ELF-1 (cell line): ENCODE data around the gene NANOS3.

Experiments used
- DNase-seq: peaks from one replicate; pipeline ENCODE4 v3.0.0-alpha.2; 2016; ENCODE audit warnings: low read depth, low spot score

Gene NANOS3

DNA sequence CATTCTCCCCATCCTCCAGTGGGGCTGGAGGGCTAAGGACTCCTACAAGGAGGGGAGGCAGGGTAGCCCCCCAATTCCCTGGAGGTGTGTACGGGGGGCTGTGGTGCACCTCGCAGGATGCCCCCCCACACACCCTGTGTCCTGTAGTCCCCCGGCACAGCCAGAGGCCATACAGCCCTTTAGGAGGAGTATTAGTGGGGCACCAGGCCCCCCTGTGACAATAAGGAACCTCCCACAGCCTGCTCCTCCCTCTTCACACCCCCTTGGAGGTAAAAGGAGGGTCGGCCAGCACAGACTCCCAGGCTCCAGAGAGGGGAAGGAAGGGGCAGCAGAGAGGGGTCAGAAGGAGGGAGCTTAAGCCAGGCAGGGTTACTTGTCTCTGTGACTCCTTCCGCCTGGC is at the start of gene NANOS3:
Gene NANOS3 (plus strand): TSS at position 301 of the 400 bp plus-strand sequence. CDS start 115 bp downstream, outside the sequence.
- no peak for DNase-seq

DNA sequence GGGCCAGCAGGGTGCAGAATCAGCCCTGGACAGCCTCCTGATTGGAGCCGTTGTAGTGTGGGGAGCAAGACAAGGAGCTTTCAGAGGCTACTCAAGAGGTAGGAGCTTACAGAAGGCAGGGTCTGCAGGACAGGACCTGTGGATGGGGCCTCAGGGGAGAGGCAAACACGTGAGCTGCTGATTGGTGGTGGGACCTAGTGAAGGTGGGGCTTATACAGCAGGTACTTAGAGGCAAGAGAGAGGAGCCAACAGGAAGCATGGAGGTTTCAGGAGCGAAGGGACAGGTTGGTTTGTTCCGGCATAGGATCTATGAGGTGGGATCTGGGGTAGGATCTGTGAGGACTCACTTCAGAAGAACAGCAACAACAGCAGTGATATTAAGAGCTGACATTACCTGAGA is 49.3 kb upstream of the NANOS3 start:
- DNase-seq = peak; percentile 79

DNA sequence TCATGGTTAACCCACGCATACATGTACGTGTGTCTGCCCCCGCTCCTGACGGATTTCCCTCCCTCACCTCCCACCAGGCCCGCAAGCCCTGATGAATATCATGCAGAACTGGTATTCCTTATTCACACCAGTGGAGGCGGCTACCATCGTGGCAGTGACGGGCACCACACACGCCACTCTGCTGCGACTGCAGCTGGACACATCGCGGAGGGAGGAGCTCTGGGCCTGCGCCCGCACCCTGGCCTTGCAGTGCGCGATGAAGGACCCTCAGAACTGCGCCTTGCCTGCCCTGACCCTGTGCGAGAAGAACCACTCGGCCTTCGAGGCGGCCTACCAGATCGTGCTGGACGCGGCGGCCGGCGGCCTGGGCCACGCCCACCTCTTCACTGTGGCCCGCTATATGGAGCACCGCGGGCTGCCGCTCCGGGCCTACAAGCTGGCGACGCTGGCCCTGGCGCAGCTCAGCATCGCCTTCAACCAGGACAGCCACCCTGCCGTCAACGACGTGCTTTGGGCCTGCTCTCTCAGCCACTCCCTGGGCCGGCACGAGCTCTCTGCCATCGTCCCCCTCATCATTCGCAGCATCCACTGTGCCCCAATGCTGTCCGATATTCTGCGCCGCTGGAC is 46.7 kb upstream of the NANOS3 start:
- DNase-seq = no peak

DNA sequence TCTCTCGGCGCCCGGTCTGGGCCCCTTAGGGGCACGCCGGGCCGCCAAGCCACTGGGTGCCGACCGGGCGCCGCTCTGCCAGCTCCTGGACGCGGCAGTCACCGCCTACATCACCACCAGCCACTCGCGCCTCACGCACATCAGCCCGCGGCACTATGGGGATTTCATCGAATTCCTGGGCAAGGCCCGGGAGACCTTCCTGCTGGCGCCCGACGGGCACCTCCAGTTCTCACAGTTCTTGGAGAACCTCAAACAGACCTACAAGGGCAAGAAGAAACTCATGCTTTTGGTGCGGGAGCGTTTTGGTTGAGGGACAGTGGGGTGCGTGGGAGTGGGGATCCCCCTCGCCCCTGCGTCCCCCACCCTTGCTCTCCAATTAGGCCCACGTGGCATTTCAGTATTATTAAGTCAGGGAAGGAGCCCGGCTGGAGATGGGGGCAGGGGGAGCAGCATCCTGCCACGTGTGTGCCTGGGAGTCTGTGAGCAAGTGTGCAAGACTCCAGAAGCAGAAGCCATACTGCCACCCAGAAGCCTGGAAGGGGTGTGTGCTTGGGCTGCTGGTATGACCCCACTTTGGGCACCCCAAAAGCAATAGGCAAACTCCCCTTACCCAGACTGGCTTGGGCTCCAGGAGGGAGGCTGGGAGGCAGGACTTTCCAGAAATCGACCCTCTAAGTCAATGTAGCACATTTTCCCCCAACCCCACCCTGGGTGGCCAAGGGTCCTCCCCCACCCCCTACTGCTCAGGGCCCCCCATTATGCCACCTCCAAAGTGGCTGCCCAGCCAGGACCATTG is 46.0 kb upstream of the NANOS3 start:
- no peak for DNase-seq

DNA sequence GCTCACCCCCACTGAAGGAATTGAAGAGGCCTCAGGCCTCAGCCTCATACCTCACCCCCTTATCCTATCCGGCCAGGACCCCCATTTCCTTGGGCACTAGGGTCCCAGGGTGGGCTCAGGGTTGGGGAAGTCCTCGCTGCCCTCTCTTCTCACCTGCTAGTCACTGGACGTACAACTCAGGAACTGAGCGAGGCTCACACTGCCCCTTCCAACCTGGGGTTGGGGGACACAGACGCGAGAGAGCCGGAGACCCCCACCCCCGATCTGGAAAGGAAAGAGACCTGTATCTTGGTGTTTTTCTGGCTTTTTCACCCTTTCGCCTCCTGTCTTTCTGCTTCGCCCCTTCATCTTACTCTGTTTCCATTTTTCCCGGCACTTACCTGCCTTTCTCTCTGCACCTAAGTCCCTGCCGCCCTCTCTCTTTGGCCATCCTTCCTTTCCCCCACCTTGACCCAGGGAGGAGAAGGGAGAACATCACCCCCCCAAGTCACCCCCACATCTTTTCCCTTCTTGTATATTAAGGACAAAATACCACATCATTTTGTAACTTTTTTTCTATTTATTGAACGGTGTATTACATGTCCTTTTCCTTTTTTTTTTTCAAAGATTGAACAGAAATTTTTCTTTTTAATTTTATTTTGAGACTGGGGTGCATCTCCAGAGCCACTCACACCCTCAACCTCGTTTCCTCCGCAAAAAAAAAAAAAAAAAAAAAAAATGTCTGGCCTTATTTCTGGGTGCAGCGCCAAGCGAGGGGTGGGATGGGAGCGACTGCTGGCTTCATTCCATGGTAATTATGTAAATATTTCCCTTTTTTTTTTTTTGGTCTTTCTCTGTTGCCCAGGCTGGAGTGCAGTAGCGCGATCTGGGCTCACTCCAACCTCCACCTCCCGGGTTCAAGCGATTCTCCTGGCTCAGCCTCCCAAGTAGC is 45.1 kb upstream of the NANOS3 start:
- DNase-seq = no peak

DNA sequence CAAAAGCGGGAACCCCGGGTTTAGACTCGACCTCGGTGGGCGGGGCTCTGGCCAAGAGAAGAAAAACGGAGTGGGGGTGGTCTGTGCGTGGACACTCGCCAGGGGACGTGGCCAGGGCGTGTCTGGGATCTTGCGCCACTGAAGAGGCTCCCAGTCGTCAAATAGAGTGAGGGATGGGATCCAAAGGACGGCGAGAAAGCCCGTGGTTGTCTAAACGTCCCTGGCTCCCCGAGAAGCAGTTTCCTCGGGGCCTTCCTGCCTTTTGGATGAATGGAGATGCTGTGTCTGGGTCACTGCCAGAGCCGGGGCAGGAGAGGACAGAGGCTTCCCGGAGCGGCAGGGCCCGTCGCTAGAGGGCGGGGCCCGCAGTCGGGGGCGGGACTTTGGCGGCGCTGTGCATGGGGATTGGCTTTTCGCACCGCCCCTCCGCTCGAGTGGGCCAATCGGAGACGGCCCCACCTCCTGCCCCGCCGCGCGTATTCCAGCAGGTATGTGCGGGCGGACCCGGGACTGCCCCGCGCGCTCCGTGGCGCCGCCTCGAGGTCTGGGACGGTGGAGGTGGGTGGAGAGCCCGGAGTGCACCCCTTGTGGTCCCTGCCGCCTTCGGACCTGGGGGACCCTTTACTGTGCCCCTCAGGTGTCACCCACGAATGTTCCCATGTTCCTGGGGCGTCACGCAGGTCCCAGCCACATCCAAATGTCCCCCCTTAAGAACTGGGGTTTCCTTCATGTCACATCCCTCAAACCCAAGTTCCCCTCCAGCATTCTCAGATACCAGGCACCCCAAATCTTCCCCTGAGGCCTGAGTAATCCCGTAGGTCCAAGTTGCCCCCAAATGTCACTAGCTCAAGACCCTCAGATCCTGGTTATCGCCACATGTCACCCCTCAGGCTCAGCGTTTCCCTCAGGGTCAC is 43.3 kb upstream of the NANOS3 start:
- peak; percentile 96 for DNase-seq

DNA sequence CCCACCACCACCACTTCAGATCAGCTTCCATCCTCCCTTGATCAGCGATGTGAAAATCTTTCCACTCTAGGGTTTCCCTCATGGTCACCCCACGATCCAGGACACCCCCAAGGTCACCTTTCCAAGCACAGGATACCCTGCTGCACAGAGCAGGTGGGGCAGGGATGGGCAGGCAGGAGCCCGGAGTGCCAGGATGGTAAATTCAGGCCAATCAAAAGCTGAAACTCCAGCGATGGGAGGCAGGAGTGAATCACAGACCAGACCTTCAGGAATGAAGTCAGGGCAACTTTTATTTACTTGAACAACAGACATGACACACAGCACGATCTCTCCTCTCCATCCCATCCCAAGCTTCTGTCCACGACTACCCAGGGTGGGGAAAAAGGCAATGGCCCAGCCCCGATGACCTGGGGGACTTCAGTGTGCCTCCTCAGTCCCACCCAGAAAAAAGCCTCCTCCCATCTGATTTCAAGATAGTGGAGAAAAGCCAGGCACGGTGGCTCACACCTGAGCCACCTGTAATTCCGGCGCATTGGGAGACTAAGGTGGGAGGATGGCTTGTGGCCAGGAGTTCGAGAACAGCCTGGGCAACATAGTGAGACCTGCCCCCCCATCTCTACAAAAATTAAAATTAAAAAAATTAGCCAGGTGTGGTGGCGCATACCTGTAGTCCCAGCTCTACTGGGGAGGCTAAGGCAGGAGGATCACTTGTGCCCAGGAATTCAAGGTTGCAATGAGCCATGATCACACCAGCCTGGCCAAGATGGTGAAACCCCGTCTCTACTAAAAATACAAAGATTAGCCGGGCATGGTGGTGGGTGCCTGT is 42.5 kb upstream of the NANOS3 start:
- no peak for DNase-seq

DNA sequence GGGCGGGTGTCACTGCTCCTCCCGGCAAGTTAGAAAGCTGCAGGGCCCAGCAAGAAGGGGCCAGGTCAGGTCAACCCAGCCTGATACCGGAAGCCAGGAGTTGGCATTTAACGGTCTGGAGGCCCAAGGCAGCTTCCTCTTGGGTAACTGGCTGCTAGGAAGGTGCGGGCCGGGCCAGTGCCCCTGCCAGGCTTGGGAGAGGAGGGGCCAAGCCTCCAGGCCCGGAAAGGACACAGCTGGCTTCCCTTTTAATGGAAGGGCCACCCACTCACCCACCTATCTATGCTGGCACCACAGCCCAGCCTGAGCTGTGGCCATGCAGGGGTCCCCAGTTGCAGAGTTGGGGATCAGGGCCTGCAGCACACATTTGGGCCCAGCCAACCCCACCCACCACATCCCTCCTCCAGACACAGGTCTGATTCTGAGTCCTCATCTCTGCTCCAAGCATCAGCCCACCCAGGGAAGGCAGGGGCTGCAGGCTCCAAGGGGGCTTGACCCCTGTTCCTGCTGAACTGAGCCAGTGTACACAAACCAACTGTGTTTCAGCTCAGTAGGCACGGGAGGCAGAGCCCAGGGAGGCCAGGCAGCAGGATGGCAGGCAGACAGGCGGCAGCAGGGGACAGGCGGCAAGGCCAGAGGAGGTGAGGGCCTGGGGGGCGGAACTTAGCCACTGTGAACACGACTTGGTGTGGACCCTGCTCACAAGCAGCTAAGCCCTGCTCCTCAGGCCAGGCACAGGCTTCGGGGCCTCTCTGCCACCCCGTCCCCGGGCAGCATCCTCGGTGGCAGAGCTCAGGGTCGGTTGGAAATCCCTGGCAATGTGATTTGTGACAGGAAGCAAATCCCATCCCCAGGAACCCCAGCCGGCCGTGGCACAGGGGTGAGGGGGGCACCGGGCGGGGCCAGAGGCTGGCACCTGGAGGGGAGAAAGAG is 40.9 kb upstream of the NANOS3 start:
- DNase-seq = no peak

DNA sequence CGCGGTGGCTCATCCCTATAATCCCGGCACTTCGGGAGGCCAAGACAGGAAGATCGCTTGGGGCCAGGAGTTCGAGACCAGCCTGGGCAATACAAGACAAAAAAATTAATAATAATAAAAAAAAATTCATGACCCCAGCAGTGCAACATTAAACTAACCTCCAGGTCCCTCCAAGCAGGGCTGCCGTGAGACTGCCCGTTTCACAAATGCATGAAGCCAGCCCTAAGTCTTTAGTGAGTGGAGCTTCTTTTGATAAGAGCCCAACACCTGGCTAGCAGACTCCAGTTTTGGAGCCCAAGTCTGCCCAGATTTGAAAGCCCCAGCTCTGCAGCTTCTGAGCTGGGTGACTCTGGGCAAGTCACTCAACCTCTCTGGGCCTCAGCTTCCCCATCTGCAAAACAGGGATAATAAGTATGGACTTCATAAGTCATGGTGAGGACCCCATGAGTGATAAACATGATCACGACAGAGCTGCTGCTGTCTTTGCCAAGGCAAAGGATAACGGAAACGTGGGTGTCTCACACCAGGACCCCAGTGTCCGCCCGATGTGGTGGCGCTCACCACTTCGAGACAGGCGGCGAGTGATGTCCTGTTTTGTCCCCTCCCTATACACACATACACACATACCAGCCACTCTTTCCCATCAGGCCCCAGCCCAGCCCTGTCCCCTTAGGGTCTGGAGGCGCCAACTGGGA is 38.4 kb upstream of the NANOS3 start:
- peak; percentile 82 for DNase-seq

DNA sequence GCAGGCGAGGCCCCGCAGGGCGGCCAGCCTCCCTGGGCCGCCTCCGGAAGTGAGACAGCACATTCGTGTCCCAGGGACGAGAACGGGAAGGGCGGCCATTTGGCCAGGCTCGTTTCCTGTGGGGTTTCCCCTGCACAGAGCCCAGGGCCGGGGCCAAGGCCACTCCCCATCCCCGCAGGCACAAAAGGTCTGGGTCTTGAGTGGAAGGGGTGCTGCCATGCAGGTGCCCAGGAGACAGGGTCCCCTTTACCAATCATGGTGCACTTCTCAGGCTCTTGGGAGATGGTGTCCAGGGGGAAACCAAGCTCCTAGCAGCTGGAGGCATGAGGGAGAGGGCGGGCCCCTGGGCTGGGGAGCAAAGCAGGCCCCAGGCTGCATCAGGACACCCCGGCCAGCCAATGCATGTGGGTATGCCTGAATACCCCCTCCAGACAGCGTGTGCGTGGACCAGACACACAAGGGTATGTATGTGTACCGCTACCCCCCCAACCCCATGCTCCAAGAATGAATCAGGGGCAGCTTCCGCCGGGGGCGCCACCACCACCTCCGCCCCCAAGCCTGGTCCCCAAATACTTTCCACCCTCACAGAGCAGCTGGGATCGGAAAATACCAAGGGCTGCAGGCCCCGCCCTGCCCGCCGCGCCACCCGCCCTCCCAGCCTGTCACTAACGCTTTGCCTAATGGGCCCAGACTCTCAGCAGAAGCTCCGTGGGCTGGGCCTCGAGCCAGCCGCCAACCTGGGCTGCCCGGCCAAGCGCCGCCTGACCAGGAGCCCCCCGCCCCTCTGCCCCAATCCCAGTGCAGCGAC is 37.6 kb upstream of the NANOS3 start:
- peak; percentile 59 for DNase-seq

DNA sequence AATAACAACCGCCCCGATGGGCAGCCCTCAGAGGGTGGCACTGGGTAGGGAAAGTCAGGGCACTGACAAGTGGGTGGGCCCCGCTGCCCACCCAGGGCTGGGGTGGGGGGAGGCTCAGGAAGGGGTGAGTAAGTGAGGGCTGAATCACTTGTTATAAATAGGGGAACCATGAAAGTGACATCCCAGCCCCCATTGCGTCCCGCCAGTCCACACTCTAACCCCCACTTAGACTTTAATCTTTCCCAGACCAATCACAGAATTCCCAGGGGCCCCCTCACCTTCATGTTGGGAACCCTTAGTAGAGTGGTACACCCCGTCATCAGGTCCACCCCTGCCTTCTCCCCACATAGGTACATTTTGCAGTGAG is 37.0 kb upstream of the NANOS3 start:
- DNase-seq = no peak

DNA sequence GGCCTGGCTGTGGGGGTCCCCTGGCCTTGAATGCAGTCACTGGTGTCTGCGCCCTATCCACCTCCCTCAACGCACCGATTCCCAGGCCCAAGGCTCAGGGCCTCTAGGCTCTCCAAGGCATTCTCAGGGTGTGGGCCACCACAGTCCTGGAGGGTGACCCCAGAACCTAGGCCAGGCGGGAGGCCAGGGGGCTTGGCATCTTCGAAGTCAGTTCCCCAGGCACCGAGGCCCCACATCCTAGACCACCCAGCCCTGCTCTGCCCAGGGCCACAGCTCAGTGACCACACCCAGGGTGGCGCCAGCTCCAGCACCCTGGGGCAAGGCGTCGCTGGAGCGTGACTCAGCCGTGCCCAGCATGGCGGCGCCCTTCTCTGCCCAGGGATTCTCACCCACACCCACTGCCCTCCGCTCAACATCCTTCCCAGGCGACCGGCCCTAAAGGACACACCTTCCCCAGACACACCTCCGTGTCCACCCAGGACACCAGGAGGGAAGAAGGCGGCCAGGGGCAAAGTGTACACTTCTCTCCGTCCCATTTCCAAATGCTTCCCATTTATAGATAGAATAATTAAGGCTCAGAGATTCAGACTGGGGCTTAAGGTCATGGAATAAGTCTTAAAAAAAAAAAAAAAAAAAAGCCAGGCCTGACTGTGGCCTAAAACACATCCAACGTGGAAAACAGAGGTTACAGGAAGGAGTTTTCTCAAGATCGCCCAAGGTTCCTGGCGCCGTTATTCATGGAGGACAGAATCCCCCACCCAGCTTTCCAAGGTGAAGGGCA is 36.4 kb upstream of the NANOS3 start:
- peak; percentile 25 for DNase-seq

DNA sequence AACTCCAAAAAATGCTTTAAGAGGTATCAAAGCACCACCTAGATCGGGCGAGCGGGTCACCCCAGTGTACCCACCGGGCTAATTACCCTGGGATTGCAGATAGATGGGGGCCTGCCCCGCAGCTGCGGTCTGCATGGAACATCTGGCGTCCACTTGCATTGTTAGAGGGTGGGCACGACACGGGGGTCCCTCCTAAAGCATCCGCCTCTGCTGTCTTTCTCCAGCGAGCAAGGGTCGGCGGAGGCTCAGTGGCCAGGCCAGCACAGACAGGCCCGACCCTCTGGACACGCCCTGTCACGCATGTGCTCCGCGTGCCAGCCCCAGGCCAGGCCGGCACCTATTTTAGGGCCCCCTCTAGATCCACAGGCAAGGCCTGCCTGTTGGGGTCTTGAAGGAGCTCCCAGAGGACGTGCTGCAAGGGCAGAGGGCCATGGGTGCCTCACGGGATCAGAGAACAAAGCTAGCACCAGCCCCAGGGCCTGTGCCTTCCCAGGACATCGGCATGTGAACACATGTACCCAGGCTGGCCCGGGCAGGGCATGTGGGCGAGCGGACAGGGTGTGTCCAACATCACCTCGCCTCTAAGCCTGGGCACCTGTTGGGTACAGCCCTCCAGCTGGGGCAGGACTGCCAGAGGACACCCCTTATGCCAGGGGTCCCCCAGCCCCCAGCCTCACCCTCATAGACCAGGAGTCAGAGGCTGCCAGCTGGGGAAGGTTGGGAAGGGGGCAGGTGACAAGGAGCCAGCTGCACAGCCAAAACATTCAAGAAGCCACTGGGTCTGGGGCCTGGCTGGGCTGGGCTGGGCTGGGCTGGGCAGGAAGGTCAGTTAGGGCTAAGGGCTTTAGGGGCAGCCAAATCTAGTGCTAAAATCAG is 35.6 kb upstream of the NANOS3 start:
- peak; percentile 47 for DNase-seq

DNA sequence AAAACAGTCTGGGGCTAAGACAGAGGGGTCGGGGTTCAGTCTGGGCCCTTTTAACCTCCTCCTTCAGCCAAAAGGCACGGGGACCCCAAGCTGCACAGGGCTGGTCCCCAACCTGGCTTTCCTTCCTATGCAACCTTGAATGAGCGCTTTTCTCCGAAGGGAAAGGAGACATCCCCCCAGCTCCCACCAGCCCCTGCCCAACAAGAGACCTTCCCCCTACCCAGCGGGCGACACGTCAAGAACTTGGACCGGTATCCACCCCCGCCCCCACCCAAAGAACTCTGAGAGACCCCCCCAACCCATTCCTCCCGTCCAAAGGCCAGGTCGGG is 35.0 kb upstream of the NANOS3 start:
- DNase-seq = no peak

DNA sequence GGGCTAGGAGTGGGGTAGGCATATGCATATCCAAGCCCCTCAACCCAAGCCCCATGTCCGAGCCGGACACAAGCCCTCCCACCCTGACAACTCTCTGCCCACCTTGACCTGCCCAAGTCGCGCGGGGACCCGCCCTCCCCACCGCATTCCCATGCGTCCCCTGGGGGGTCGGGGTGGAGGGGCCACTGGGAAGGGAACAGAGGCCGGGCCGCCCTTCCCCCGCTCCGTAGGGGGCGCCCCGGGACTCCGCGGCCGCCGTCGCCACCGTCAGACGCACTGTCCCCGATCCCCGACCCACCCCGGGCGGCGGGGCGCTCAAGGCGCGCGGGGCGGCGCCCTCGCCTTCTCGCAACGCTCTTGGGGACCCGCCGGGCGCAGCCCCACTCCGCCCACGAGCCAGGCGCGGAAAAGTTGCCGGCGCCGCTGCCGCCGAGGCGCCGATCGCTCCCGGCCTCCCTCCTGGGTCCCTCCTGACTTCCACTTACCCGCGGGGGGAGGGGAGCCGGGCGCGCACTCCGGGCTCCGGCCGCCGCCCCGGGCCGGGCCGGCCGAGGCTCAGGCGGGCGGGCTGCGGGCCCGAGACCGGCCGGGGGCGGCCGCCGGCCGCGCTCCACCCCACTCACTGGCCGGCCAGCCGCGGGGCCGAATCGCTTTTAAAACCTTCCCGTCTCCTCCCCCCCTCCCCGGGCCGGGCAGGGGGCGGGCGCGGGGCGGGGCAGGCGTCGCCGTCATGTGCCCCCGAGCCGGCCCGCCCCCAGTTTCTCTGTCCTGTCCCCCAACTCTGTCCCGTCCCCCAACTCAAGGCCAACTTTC is 34.4 kb upstream of the NANOS3 start:
- DNase-seq = peak; percentile 45
